Gastroesophageal sphincter (tissue), 3 donors: Measurements from ENCODE around the gene PREP.

Source experiments
- EP300 ChIP-seq: sonication (generic); formaldehyde crosslinking; IDR thresholded peaks from one replicate; pipeline ENCODE4 v1.6.1; 2017; ENCODE audit warnings: antibody characterized with exemption, mild to moderate bottlenecking
- TF ChIP-seq, protein P1 (sequence below), 4 experiments: fragments of 200-600 bp in 2 of 4; fragments of 450-650 bp in 2 of 4; sonication (generic) in 1 of 4; IDR thresholded peaks; one replicate each; pipeline ENCODE4 v1.5.1; 2017 to 2019; ENCODE audit warnings: antibody characterized with exemption in 4 of 4, mild to moderate bottlenecking in 2 of 4, moderate library complexity in 2 of 4

DNA sequence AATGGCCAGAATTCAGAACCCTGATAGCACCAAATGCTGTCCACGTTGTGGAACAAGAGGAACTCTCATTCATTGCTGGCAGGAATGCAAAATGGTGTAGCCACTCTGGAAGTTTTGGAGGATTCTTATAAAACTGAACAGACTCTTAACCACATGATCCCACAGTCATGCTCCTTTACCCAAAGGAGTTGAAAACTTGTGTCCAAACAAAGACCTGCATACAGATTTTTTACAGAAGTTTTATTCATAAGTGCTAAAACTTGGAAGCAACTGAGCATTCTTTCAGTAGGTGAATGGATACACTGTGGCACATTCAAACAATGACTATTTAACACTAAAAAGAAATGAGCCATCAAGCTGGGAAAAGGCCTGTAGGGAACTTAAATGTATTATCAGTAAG, 32.5 kb downstream of the PREP start:
- TF ChIP-seq, protein P1, sequence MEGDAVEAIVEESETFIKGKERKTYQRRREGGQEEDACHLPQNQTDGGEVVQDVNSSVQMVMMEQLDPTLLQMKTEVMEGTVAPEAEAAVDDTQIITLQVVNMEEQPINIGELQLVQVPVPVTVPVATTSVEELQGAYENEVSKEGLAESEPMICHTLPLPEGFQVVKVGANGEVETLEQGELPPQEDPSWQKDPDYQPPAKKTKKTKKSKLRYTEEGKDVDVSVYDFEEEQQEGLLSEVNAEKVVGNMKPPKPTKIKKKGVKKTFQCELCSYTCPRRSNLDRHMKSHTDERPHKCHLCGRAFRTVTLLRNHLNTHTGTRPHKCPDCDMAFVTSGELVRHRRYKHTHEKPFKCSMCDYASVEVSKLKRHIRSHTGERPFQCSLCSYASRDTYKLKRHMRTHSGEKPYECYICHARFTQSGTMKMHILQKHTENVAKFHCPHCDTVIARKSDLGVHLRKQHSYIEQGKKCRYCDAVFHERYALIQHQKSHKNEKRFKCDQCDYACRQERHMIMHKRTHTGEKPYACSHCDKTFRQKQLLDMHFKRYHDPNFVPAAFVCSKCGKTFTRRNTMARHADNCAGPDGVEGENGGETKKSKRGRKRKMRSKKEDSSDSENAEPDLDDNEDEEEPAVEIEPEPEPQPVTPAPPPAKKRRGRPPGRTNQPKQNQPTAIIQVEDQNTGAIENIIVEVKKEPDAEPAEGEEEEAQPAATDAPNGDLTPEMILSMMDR (IDR thresholded peaks at IDR 0.05): no peak
- no peak for TF ChIP-seq EP300
